Activated CD8-positive, alpha-beta T cell treated with anti-CD3 and anti-CD28 coated beads for 36 hours (primary cell): ENCODE data around the gene DOCK2. TPM values are rescaled to one million over a fixed set of nuclear protein-coding genes. Genes with fewer than 3 reads are reported as not detected.

Source experiments
- ATAC-seq: fragments of 200-7000 bp; cut with Tn5 transposase; one replicate; pipeline ENCODE4 v1.10.0; 2021; ENCODE audit warnings: mild to moderate bottlenecking, moderate library complexity
- CTCF ChIA-PET: fragments of 350-600 bp; sonication (Branson Sonifier 250); formaldehyde crosslinking; loops from one replicate; lab custom pipeline; 2021; ENCODE audit warnings: antibody characterized with exemption; lab: Charles Lee
- POLR2A ChIA-PET: fragments of 350-600 bp; sonication (Branson Sonifier 250); formaldehyde crosslinking; loops from one replicate; lab custom pipeline; 2021; ENCODE audit warnings: antibody characterized with exemption; lab: Charles Lee
- DNase-seq: peaks from one replicate; pipeline ENCODE4 v3.0.0-alpha.2; 2020
- H3K27ac Mint-ChIP-seq: one replicate; pipeline ENCODE4 v1.8.0; 2021; ENCODE audit warnings: mild to moderate bottlenecking, mixed read lengths
- H3K27me3 Mint-ChIP-seq: one replicate; pipeline ENCODE4 v1.8.0; 2021; ENCODE audit warnings: mixed read lengths
- H3K36me3 Mint-ChIP-seq: one replicate; pipeline ENCODE4 v1.8.0; 2021; ENCODE audit warnings: low read depth, mixed read lengths
- H3K4me1 Mint-ChIP-seq: one replicate; pipeline ENCODE4 v1.8.0; 2021; ENCODE audit warnings: low read depth, mixed read lengths
- H3K4me3 Mint-ChIP-seq: one replicate; pipeline ENCODE4 v1.8.0; 2021; ENCODE audit warnings: mild to moderate bottlenecking, moderate library complexity, mixed read lengths
- H3K9me3 Mint-ChIP-seq: one replicate; pipeline ENCODE4 v1.8.0; 2021; ENCODE audit warnings: mixed read lengths
- CTCF ChIP-seq: fragments of 200-600 bp; IDR thresholded peaks from one replicate; pipeline ENCODE4 v1.8.0; 2022; ENCODE audit warnings: antibody characterized with exemption, mild to moderate bottlenecking
- intact Hi-C: fragments of 100-400 bp; cut with micrococcal nuclease; formaldehyde crosslinking; loops from one replicate; pipeline ENCODE4 v1.10.0; 2022
- total RNA-seq, 2 experiments: library from RNA; stranded (reverse); gene quantifications; one replicate each; pipeline ENCODE4 v1.2.3, GENCODE V29; 2021

The DOCK2 gene
- total RNA-seq, 2 experiments from 2014 or later, result 180 to 181 TPM

GRCh38 chr5:169956126-169956525, 319.1 kb downstream of the DOCK2 start:
- Mint-ChIP-seq H3K27ac (no peak overlapping the region), H3K27me3 (no peaks in the 10 kb centered on the region), H3K4me1 (peaks cover 3% of the 10 kb centered on the region), H3K4me3 (no peak overlapping the region), H3K9me3 (no peaks in the 10 kb centered on the region), H3K36me3 (peaks cover 8% of the 10 kb centered on the region)
- POLR2A ChIA-PET, result interaction anchor here (0.6 kb wide), 1 partner anchor 759 kb away, joined by 3 read pairs; no protein-coding TSS in a partner anchor
- CTCF ChIA-PET, result no interaction called here
- intact Hi-C loops, result no loop called here
- no peak for TF ChIP-seq CTCF
- ATAC-seq (no peak), DNase-seq (no peak)

- ChIA-PET POLR2A (interaction anchor here (0.6 kb wide), 1 partner anchor 759 kb away, joined by 3 read pairs; no protein-coding TSS in a partner anchor), CTCF (interaction anchor here (1.1 to 2.1 kb wide), 2 partner anchors 24 to 31 kb away, joined by 3 to 6 read pairs; partner anchors contain the start of gene INSYN2B)
- H3K27me3 Mint-ChIP-seq, result no peaks in the 10 kb centered on the region
- intact Hi-C loops, result no loop called here
- peaks cover 3% of the 10 kb centered on the region for H3K4me1 Mint-ChIP-seq
- no peak for TF ChIP-seq CTCF
- no peak overlapping the region for H3K27ac Mint-ChIP-seq
- DNase-seq (no peak), ATAC-seq (no peak)
- H3K36me3 Mint-ChIP-seq, result peaks cover 9% of the 10 kb centered on the region
- H3K4me3 Mint-ChIP-seq, result no peak overlapping the region
- H3K9me3 Mint-ChIP-seq, result no peaks in the 10 kb centered on the region
Observed at GRCh38 chr5:169956756-169957155, 319.7 kb downstream of the DOCK2 start.

- Mint-ChIP-seq H3K36me3 (peaks cover 6% of the 10 kb centered on the region), H3K4me1 (no peaks in the 10 kb centered on the region), H3K27me3 (no peaks in the 10 kb centered on the region), H3K27ac (no peak overlapping the region), H3K4me3 (no peak overlapping the region), H3K9me3 (no peaks in the 10 kb centered on the region)
- ATAC-seq (no peak), DNase-seq (no peak)
- no peak for TF ChIP-seq CTCF
- ChIA-PET POLR2A (no interaction called here), CTCF (interaction anchor here (2.1 kb wide), 1 partner anchor 22 kb away, joined by 6 read pairs; the partner anchor contains the start of gene INSYN2B)
- intact Hi-C loops, result no loop called here
Observed at GRCh38 chr5:169958278-169958677, 321.2 kb downstream of the DOCK2 start.

- ChIA-PET POLR2A (no interaction called here), CTCF (no interaction called here)
- Mint-ChIP-seq H3K27ac (no peak overlapping the region), H3K27me3 (no peaks in the 10 kb centered on the region), H3K36me3 (peaks cover 2% of the 10 kb centered on the region), H3K4me1 (no peaks in the 10 kb centered on the region), H3K4me3 (no peak overlapping the region), H3K9me3 (no peaks in the 10 kb centered on the region)
- DNase-seq (no peak), ATAC-seq (no peak)
- TF ChIP-seq CTCF, result no peak
- intact Hi-C loops, result no loop called here
Observed at GRCh38 chr5:169960659-169961058, 323.6 kb downstream of the DOCK2 start.

- Mint-ChIP-seq H3K36me3 (peaks cover 2% of the 10 kb centered on the region), H3K4me1 (no peaks in the 10 kb centered on the region), H3K27me3 (no peaks in the 10 kb centered on the region), H3K27ac (no peak overlapping the region), H3K4me3 (no peak overlapping the region), H3K9me3 (no peaks in the 10 kb centered on the region)
- no peak for ATAC-seq
- ChIA-PET POLR2A (no interaction called here), CTCF (no interaction called here)
- intact Hi-C loops, result no loop called here
- TF ChIP-seq CTCF, result no peak
- DNase-seq, result no peak
Observed at GRCh38 chr5:169964246-169964645, 327.2 kb downstream of the DOCK2 start.
